ENCODE data around the gene IL32.
A peak's percentile ranks its signal among the peaks of the same experiment; 100 is the strongest.

The IL32 gene

GRCh38 chr16:3106205-3106928 is 40.9 kb downstream of the IL32 start:
- Histone ChIP-seq H3K4me2 (ENCODE audit: low read length) (peak overlapping the region; percentile 55), H3K79me1 (ENCODE audit: low read length) (no peaks in the 10 kb centered on the region), H3K27ac (ENCODE audit: low read depth, low read length) (no peak overlapping the region), H2AK5ac (ENCODE audit: low read length) (no peak overlapping the region), H2BK5ac (ENCODE audit: low read length) (no peak overlapping the region), H3K9ac (ENCODE audit: low read length) (peak overlapping the region; percentile 87), H3K27me3 (ENCODE audit: insufficient read depth, low read length, poor library complexity) (no peaks in the 10 kb centered on the region), H3K4ac (ENCODE audit: low read depth, low read length) (peak overlapping the region; percentile 92), H3K4me1 (ENCODE audit: control insufficient read depth, low read depth, low read length) (no peaks in the 10 kb centered on the region), H4K5ac (ENCODE audit: low read length) (no peak overlapping the region), H3K18ac (ENCODE audit: low read length) (peak overlapping the region; percentile 81), H3K79me2 (ENCODE audit: control insufficient read depth, insufficient read depth, low read length) (no peaks in the 10 kb centered on the region), H3K36me3 (ENCODE audit: control insufficient read depth, insufficient read depth, low read length) (no peaks in the 10 kb centered on the region), H3K23ac (ENCODE audit: low read length) (no peak overlapping the region), H2BK15ac (replicated peaks; ENCODE audit: low read depth) (no peak overlapping the region), H2BK120ac (ENCODE audit: low read depth, low read length) (no peak overlapping the region), H4K8ac (ENCODE audit: low read depth, low read length) (peak overlapping the region; percentile 100), H3K4me3 (ENCODE audit: low read length) (peak overlapping the region; percentile 66), H3K56ac (ENCODE audit: low read length) (peak overlapping the region; percentile 89)
- DNase-seq, result peak; percentile 95
- WGBS (ENCODE audit: extremely low coverage, insufficient coverage, low lambda C conversion rate), result no CpG with 5 or more reads among the region's 74 CpGs

- peak; percentile 86 for DNase-seq
- Histone ChIP-seq H3K79me1 (ENCODE audit: low read length) (no peaks in the 10 kb centered on the region), H3K56ac (ENCODE audit: low read length) (peak within 1 kb of the TSS; percentile 88), H2BK120ac (ENCODE audit: low read depth, low read length) (no peak within 1 kb of the TSS), H2BK5ac (ENCODE audit: low read length) (no peak within 1 kb of the TSS), H2AK5ac (ENCODE audit: low read length) (no peak within 1 kb of the TSS), H3K23ac (ENCODE audit: low read length) (no peak within 1 kb of the TSS), H3K4me2 (ENCODE audit: low read length) (peak within 1 kb of the TSS; percentile 88), H4K8ac (ENCODE audit: low read depth, low read length) (no peak within 1 kb of the TSS), H3K4me1 (ENCODE audit: control insufficient read depth, low read depth, low read length) (no peaks in the 10 kb centered on the region), H4K5ac (ENCODE audit: low read length) (no peak within 1 kb of the TSS), H3K9ac (ENCODE audit: low read length) (peak within 1 kb of the TSS; percentile 80), H3K4me3 (ENCODE audit: low read length) (peak within 1 kb of the TSS; percentile 66), H2BK15ac (replicated peaks; ENCODE audit: low read depth) (no peak within 1 kb of the TSS), H3K4ac (ENCODE audit: low read depth, low read length) (peak within 1 kb of the TSS; percentile 84), H3K27ac (ENCODE audit: low read depth, low read length) (no peak within 1 kb of the TSS), H3K18ac (ENCODE audit: low read length) (no peak within 1 kb of the TSS), H3K79me2 (ENCODE audit: control insufficient read depth, insufficient read depth, low read length) (no peaks in the 10 kb centered on the region), H3K36me3 (ENCODE audit: control insufficient read depth, insufficient read depth, low read length) (no peaks in the 10 kb centered on the region), H3K27me3 (ENCODE audit: insufficient read depth, low read length, poor library complexity) (no peaks in the 10 kb centered on the region)
- WGBS (ENCODE audit: extremely low coverage, insufficient coverage, low lambda C conversion rate), result no CpG with 5 or more reads among the region's 23 CpGs
These were observed 46.8 kb downstream of the IL32 start, which contains the start of gene ZNF205 for GRCh38 chr16:3112058-3112880. ZNF205 (plus strand) TSS chr16:3112586; CDS start chr16:3113431, 845 bp downstream.

DNA sequence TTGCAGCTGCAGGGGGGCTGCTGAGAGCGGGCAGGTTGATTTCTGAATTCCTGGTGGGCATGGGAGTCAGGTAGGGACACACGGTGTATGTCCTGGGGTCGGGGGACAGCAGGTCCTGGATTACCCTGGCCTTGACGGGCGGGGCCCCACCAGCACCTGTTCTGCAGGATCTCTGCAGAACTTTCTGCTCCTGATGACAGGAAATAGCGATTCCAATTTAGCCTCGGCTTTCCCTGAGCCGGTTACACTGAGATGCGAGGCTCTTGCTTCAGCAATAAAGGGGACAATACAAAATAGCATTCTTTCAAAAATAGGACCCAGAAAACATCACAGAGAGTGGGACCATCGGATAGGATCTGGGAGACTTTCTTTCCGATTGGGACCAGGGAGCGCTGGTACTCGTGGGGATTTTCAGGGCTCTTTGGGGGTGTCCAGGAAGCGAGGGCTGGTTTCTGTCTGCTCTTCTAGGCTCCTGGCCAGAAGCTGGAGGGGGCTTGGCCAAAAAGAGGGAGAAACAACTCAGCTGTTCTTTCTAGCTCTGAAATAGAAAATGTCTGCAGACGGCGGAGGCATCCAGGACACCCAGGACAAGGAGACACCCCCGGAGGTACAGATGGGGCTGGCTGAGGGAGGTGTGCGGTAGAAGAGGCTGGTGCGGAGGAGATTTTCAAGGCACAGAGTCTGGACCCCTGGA is 47.6 kb downstream of the IL32 start:
- DNase-seq, result no peak
- no peak overlapping the region for H3K18ac ChIP-seq (ENCODE audit: low read length)

GRCh38 chr16:3113765-3114479 is 48.5 kb downstream of the IL32 start:
- Histone ChIP-seq H2BK15ac (replicated peaks; ENCODE audit: low read depth) (no peak overlapping the region), H3K36me3 (ENCODE audit: control insufficient read depth, insufficient read depth, low read length) (no peaks in the 10 kb centered on the region), H3K9ac (ENCODE audit: low read length) (no peak overlapping the region), H3K23ac (ENCODE audit: low read length) (no peak overlapping the region), H4K8ac (ENCODE audit: low read depth, low read length) (no peak overlapping the region), H3K27me3 (ENCODE audit: insufficient read depth, low read length, poor library complexity) (no peaks in the 10 kb centered on the region), H3K4me3 (ENCODE audit: low read length) (no peak overlapping the region), H3K18ac (ENCODE audit: low read length) (no peak overlapping the region), H3K56ac (ENCODE audit: low read length) (no peak overlapping the region), H3K27ac (ENCODE audit: low read depth, low read length) (no peak overlapping the region), H2AK5ac (ENCODE audit: low read length) (no peak overlapping the region), H3K4me2 (ENCODE audit: low read length) (no peak overlapping the region), H4K5ac (ENCODE audit: low read length) (no peak overlapping the region), H2BK5ac (ENCODE audit: low read length) (no peak overlapping the region), H3K79me1 (ENCODE audit: low read length) (no peaks in the 10 kb centered on the region), H3K4me1 (ENCODE audit: control insufficient read depth, low read depth, low read length) (no peaks in the 10 kb centered on the region), H3K4ac (ENCODE audit: low read depth, low read length) (no peak overlapping the region), H3K79me2 (ENCODE audit: control insufficient read depth, insufficient read depth, low read length) (no peaks in the 10 kb centered on the region), H2BK120ac (ENCODE audit: low read depth, low read length) (no peak overlapping the region)
- WGBS (ENCODE audit: extremely low coverage, insufficient coverage, low lambda C conversion rate), result no CpG with 5 or more reads among the region's 17 CpGs
- DNase-seq, result no peak

More for the DNA sequence above, 47.6 kb downstream of the IL32 start:
- no peak overlapping the region for H4K8ac ChIP-seq (ENCODE audit: low read depth, low read length)
- H3K4ac ChIP-seq (ENCODE audit: low read depth, low read length), result no peak overlapping the region
- no peaks in the 10 kb centered on the region for H3K27me3 ChIP-seq (ENCODE audit: insufficient read depth, low read length, poor library complexity)
- H3K23ac ChIP-seq (ENCODE audit: low read length), result no peak overlapping the region
- peak overlapping the region; percentile 80 for H3K9ac ChIP-seq (ENCODE audit: low read length)
- no peak overlapping the region for H4K5ac ChIP-seq (ENCODE audit: low read length)
- WGBS (ENCODE audit: extremely low coverage, insufficient coverage, low lambda C conversion rate), result no CpG with 5 or more reads among the region's 19 CpGs
- H2AK5ac ChIP-seq (ENCODE audit: low read length), result no peak overlapping the region
- no peaks in the 10 kb centered on the region for H3K4me1 ChIP-seq (ENCODE audit: control insufficient read depth, low read depth, low read length)
- peak overlapping the region; percentile 66 for H3K4me3 ChIP-seq (ENCODE audit: low read length)
- H3K56ac ChIP-seq (ENCODE audit: low read length), result peak overlapping the region; percentile 88
- H3K79me1 ChIP-seq (ENCODE audit: low read length), result no peaks in the 10 kb centered on the region
- H2BK15ac ChIP-seq (replicated peaks; ENCODE audit: low read depth), result no peak overlapping the region
- no peaks in the 10 kb centered on the region for H3K79me2 ChIP-seq (ENCODE audit: control insufficient read depth, insufficient read depth, low read length)
- peak overlapping the region; percentile 88 for H3K4me2 ChIP-seq (ENCODE audit: low read length)
- no peaks in the 10 kb centered on the region for H3K36me3 ChIP-seq (ENCODE audit: control insufficient read depth, insufficient read depth, low read length)
- H2BK5ac ChIP-seq (ENCODE audit: low read length), result no peak overlapping the region
- no peak overlapping the region for H2BK120ac ChIP-seq (ENCODE audit: low read depth, low read length)
- no peak overlapping the region for H3K27ac ChIP-seq (ENCODE audit: low read depth, low read length)

GRCh38 chr16:3115003-3115402 is 49.6 kb downstream of the IL32 start:
- H3K9ac ChIP-seq (ENCODE audit: low read length), result no peak overlapping the region
- H3K4ac ChIP-seq (ENCODE audit: low read depth, low read length), result no peak overlapping the region
- no CpG with 5 or more reads among the region's 12 CpGs for whole genome bisulfite sequencing (ENCODE audit: extremely low coverage, insufficient coverage, low lambda C conversion rate)
- H3K27me3 ChIP-seq (ENCODE audit: insufficient read depth, low read length, poor library complexity), result no peaks in the 10 kb centered on the region
- no peaks in the 10 kb centered on the region for H3K79me1 ChIP-seq (ENCODE audit: low read length)
- H4K5ac ChIP-seq (ENCODE audit: low read length), result no peak overlapping the region
- H2BK120ac ChIP-seq (ENCODE audit: low read depth, low read length), result no peak overlapping the region
- H2BK5ac ChIP-seq (ENCODE audit: low read length), result no peak overlapping the region
- H3K4me3 ChIP-seq (ENCODE audit: low read length), result no peak overlapping the region
- H2BK15ac ChIP-seq (replicated peaks; ENCODE audit: low read depth), result no peak overlapping the region
- no peak overlapping the region for H3K18ac ChIP-seq (ENCODE audit: low read length)
- no peaks in the 10 kb centered on the region for H3K79me2 ChIP-seq (ENCODE audit: control insufficient read depth, insufficient read depth, low read length)
- H3K4me1 ChIP-seq (ENCODE audit: control insufficient read depth, low read depth, low read length), result no peaks in the 10 kb centered on the region
- no peak for DNase-seq
- no peak overlapping the region for H3K23ac ChIP-seq (ENCODE audit: low read length)
- H3K36me3 ChIP-seq (ENCODE audit: control insufficient read depth, insufficient read depth, low read length), result peaks cover 3% of the 10 kb centered on the region
- no peak overlapping the region for H3K27ac ChIP-seq (ENCODE audit: low read depth, low read length)
- no peak overlapping the region for H3K4me2 ChIP-seq (ENCODE audit: low read length)
- H2AK5ac ChIP-seq (ENCODE audit: low read length), result no peak overlapping the region
- no peak overlapping the region for H4K8ac ChIP-seq (ENCODE audit: low read depth, low read length)
- no peak overlapping the region for H3K56ac ChIP-seq (ENCODE audit: low read length)

Data from mesendoderm (in vitro differentiated cells).